HTR-8/SVneo (cell line): ENCODE data around the gene ITGB2.

Experiments
- DNase-seq: peaks from one replicate; pipeline ENCODE4 v3.0.0; 2011; ENCODE audit warnings: low spot score, mixed read lengths; ENCODE audit not compliant: insufficient read length
- FAIRE-seq: peaks from 2 replicates; lab custom pipeline; 2011; peaks lifted over from hg19 to GRCh38; lab: Jason Lieb, UNC

Gene ITGB2

GRCh38 chr21:44956356-44957046, 35.8 kb upstream of the ITGB2 start:
- DNase-seq = no peak
- FAIRE-seq = no peak

GRCh38 chr21:44955798-44956175, 35.1 kb upstream of the ITGB2 start:
- FAIRE-seq = no peak
- DNase-seq = no peak

GRCh38 chr21:44955141-44955797, 34.6 kb upstream of the ITGB2 start:
- FAIRE-seq = no peak
- DNase-seq = no peak

- no peak for DNase-seq
Measured at GRCh38 chr21:44954281-44954771, 33.6 kb upstream of the ITGB2 start.

GRCh38 chr21:44953628-44954021, 32.9 kb upstream of the ITGB2 start:
- no peak for FAIRE-seq

More at GRCh38 chr21:44954281-44954771, 33.6 kb upstream of the ITGB2 start:
- FAIRE-seq = no peak

GRCh38 chr21:44952929-44953627, 32.4 kb upstream of the ITGB2 start:
- no peak for DNase-seq
- no peak for FAIRE-seq

More at GRCh38 chr21:44953628-44954021, 32.9 kb upstream of the ITGB2 start:
- no peak for DNase-seq

- FAIRE-seq = no peak
- no peak for DNase-seq
Measured at GRCh38 chr21:44952116-44952928, 31.6 kb upstream of the ITGB2 start.

GRCh38 chr21:44951186-44951915, 30.7 kb upstream of the ITGB2 start:
- DNase-seq = no peak
- no peak for FAIRE-seq

GRCh38 chr21:44950351-44950750, 29.7 kb upstream of the ITGB2 start:
- FAIRE-seq = peak; percentile 26

GRCh38 chr21:44949779-44950198, 29.1 kb upstream of the ITGB2 start:
- FAIRE-seq = peak; percentile 94
- peak; percentile 93 for DNase-seq

More at GRCh38 chr21:44950351-44950750, 29.7 kb upstream of the ITGB2 start:
- DNase-seq = no peak

GRCh38 chr21:44949161-44949778, 28.6 kb upstream of the ITGB2 start:
- no peak for DNase-seq
- no peak for FAIRE-seq

- no peak for DNase-seq
- no peak for FAIRE-seq
Measured at GRCh38 chr21:44948426-44949120, 27.9 kb upstream of the ITGB2 start.

- no peak for FAIRE-seq
- no peak for DNase-seq
Measured at GRCh38 chr21:44947930-44948331, 27.2 kb upstream of the ITGB2 start.

GRCh38 chr21:44947111-44947929, 26.6 kb upstream of the ITGB2 start:
- DNase-seq (no peak), FAIRE-seq (peak; percentile 46)

GRCh38 chr21:44946254-44947041, 25.7 kb upstream of the ITGB2 start:
- DNase-seq = no peak
- FAIRE-seq = no peak

- FAIRE-seq (no peak), DNase-seq (no peak)
Measured at GRCh38 chr21:44944596-44944995, 23.9 kb upstream of the ITGB2 start.
